ENCODE results near the gene SUPT6H. TPM values are rescaled to one million over a fixed set of nuclear protein-coding genes. Genes with fewer than 3 reads are reported as not detected.

SUPT6H gene
- total and polyA plus RNA-seq, 9 of the 15 experiments (the other 6 are each of a cell fraction or from before 2014, with no cell fraction given): 1.7 to 77.7 (median 49.2) TPM

GRCh38 chr17:28743243-28744103 is 81.5 kb downstream of the SUPT6H start, which contains the start of gene TRAF4 (continued):
- no peak for TF ChIP-seq CHD7 (IDR thresholded peaks at IDR 0.05; ENCODE audit: low read depth, low read length)
- TF ChIP-seq ZBTB2 (IDR thresholded peaks at IDR 0.05): peak; percentile 60
- TF ChIP-seq DLX4 (CRISPR knock-in tag; IDR thresholded peaks at IDR 0.05): no peak
- TF ChIP-seq, protein P1, sequence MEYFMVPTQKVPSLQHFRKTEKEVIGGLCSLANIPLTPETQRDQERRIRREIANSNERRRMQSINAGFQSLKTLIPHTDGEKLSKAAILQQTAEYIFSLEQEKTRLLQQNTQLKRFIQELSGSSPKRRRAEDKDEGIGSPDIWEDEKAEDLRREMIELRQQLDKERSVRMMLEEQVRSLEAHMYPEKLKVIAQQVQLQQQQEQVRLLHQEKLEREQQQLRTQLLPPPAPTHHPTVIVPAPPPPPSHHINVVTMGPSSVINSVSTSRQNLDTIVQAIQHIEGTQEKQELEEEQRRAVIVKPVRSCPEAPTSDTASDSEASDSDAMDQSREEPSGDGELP (CRISPR knock-in tag; IDR thresholded peaks at IDR 0.05; ENCODE audit: borderline replicate concordance): peak; percentile 96
- peak; percentile 35 for TF ChIP-seq HNRNPLL (IDR thresholded peaks at IDR 0.05; ENCODE audit: low read depth, low read length, poor library complexity, severe bottlenecking)
- TF ChIP-seq CREB3L1 (IDR thresholded peaks at IDR 0.05; ENCODE audit: borderline replicate concordance, low read depth): peak; percentile 31

Data from K562 (cell line).